Measurements from ENCODE around the gene CRLF1.

Gene CRLF1, protein sequence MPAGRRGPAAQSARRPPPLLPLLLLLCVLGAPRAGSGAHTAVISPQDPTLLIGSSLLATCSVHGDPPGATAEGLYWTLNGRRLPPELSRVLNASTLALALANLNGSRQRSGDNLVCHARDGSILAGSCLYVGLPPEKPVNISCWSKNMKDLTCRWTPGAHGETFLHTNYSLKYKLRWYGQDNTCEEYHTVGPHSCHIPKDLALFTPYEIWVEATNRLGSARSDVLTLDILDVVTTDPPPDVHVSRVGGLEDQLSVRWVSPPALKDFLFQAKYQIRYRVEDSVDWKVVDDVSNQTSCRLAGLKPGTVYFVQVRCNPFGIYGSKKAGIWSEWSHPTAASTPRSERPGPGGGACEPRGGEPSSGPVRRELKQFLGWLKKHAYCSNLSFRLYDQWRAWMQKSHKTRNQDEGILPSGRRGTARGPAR

DNA sequence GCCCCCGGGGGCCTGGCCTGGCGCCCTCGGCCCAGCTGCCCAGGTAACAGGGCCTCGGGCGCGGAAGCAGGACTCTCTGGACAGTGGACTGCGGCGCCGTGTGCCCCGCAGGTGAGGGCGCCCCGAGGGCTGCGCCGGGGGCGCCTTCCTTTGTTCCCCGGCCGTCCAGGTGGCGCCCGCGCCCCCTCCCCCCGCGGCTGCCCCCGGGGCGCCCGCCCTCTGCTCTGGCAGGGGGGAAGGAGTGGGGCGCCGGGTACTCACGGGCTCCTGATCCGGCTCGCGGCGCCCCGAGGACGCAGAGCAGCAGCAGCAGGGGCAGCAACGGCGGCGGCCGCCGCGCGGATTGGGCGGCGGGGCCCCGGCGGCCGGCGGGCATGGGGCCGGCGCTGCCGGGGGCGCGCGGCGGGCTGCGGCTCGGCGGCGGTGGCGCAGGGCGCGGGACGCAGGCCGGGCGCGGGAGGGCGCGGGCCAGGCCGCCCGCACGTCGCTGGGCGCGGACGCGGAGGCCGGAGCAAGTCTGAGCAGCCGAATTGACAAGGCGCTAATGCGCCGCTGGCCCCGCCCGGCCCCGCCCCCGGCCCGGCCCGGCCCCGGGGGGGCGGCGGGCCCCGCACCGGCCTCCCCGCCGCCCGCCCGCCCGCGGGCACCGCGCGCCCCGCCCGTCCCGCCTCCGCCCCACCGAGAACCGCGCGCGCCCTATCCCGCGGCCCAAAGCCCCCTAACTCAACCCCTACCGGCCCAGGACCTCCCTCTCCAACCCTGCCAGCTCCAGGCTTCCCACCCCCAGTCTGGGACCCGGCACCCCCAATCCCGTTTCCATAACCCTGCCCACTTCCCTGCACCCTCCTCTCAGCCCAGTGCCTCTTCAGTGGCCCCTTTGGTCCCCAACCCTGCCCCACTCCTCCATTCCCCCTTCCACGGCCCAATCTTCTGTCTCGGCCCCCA, at the start of gene CRLF1:
Gene CRLF1 (minus strand): TSS at position 519 of the 945 bp plus-strand sequence. CDS start 143 bp downstream, at position 376.
- no peak for DNase-seq (ENCODE audit: extremely low read depth, low read depth)
- TF ChIP-seq CTCF (IDR thresholded peaks at IDR 0.05; ENCODE audit: low read depth, low read length, missing control alignments): no peak
- no peak within 1 kb of the TSS for H3K4me3 ChIP-seq (replicated peaks; ENCODE audit: low read depth, low read length)

- no peak for TF ChIP-seq CTCF (IDR thresholded peaks at IDR 0.05; ENCODE audit: low read depth, low read length, missing control alignments)
- DNase-seq (ENCODE audit: extremely low read depth, low read depth): no peak
- H3K4me3 ChIP-seq (replicated peaks; ENCODE audit: low read depth, low read length): no peak overlapping the region
Measured at GRCh38 chr19:18655173-18655844, 48.7 kb upstream of the CRLF1 start.

GRCh38 chr19:18654469-18654868, 47.9 kb upstream of the CRLF1 start:
- no peak for DNase-seq (ENCODE audit: extremely low read depth, low read depth)
- no peak overlapping the region for H3K4me3 ChIP-seq (replicated peaks; ENCODE audit: low read depth, low read length)
- TF ChIP-seq CTCF (IDR thresholded peaks at IDR 0.05; ENCODE audit: low read depth, low read length, missing control alignments): no peak

- no peak for TF ChIP-seq CTCF (IDR thresholded peaks at IDR 0.05; ENCODE audit: low read depth, low read length, missing control alignments)
- H3K4me3 ChIP-seq (replicated peaks; ENCODE audit: low read depth, low read length): no peak overlapping the region
- no peak for DNase-seq (ENCODE audit: extremely low read depth, low read depth)
Measured at GRCh38 chr19:18653853-18654252, 47.3 kb upstream of the CRLF1 start.

- no peak for TF ChIP-seq CTCF (IDR thresholded peaks at IDR 0.05; ENCODE audit: low read depth, low read length, missing control alignments)
- no peak overlapping the region for H3K4me3 ChIP-seq (replicated peaks; ENCODE audit: low read depth, low read length)
- no peak for DNase-seq (ENCODE audit: extremely low read depth, low read depth)
Measured at GRCh38 chr19:18651733-18652132, 45.1 kb upstream of the CRLF1 start.

DNA sequence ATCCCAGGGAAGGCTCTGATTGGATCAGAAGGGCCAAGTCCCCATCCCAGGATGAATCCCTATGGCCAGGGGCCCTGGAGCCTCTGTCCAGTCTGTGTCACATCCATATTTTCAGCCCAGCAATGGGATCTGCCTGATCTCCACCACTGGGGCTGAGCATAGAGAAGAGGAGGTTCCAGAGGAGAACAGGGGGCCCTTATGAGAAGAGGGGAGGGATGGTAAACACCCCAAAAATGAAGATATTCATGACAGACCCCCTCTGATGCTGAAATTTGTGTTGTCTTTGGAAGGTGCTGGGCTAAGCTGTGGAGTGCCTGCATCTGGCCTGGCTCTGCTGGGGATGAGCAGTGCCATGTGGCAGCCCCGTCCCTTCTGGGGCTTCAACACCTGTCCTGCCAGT, 44.7 kb upstream of the CRLF1 start:
- no peak for DNase-seq (ENCODE audit: extremely low read depth, low read depth)
- no peak for TF ChIP-seq CTCF (IDR thresholded peaks at IDR 0.05; ENCODE audit: low read depth, low read length, missing control alignments)
- no peak overlapping the region for H3K4me3 ChIP-seq (replicated peaks; ENCODE audit: low read depth, low read length)
